AG10803 (cell line): ENCODE results near the gene ACTRT2.
A peak's percentile ranks its signal among the peaks of the same experiment; 100 is the strongest.

Source experiments
- DNase-seq: peaks from one replicate; pipeline ENCODE4 v3.0.0; 2010; ENCODE audit warnings: low read depth
- H3K4me3 ChIP-seq: 2 replicates; pipeline ENCODE4 v1.5.1; 2011; ENCODE audit warnings: mild to moderate bottlenecking, low read length, control low read depth
- TF ChIP-seq, protein P1 (sequence below): conservative IDR thresholded peaks from 2 replicates; pipeline ENCODE4 v1.5.1; 2011; ENCODE audit warnings: mild to moderate bottlenecking, low read length, control low read depth, inconsistent platforms

The ACTRT2 gene

GRCh38 chr1:3068564-3069431 lies 47.5 kb downstream of the ACTRT2 start, which contains the start of gene PRDM16:
TSS of gene PRDM16 (plus strand) at chr1:3069203. CDS start at chr1:3069260, 57 bp downstream.
- peak within 1 kb of the TSS; percentile 51 for H3K4me3 ChIP-seq
- peak; percentile 43 for DNase-seq
- TF ChIP-seq, protein P1, sequence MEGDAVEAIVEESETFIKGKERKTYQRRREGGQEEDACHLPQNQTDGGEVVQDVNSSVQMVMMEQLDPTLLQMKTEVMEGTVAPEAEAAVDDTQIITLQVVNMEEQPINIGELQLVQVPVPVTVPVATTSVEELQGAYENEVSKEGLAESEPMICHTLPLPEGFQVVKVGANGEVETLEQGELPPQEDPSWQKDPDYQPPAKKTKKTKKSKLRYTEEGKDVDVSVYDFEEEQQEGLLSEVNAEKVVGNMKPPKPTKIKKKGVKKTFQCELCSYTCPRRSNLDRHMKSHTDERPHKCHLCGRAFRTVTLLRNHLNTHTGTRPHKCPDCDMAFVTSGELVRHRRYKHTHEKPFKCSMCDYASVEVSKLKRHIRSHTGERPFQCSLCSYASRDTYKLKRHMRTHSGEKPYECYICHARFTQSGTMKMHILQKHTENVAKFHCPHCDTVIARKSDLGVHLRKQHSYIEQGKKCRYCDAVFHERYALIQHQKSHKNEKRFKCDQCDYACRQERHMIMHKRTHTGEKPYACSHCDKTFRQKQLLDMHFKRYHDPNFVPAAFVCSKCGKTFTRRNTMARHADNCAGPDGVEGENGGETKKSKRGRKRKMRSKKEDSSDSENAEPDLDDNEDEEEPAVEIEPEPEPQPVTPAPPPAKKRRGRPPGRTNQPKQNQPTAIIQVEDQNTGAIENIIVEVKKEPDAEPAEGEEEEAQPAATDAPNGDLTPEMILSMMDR = no peak

DNA sequence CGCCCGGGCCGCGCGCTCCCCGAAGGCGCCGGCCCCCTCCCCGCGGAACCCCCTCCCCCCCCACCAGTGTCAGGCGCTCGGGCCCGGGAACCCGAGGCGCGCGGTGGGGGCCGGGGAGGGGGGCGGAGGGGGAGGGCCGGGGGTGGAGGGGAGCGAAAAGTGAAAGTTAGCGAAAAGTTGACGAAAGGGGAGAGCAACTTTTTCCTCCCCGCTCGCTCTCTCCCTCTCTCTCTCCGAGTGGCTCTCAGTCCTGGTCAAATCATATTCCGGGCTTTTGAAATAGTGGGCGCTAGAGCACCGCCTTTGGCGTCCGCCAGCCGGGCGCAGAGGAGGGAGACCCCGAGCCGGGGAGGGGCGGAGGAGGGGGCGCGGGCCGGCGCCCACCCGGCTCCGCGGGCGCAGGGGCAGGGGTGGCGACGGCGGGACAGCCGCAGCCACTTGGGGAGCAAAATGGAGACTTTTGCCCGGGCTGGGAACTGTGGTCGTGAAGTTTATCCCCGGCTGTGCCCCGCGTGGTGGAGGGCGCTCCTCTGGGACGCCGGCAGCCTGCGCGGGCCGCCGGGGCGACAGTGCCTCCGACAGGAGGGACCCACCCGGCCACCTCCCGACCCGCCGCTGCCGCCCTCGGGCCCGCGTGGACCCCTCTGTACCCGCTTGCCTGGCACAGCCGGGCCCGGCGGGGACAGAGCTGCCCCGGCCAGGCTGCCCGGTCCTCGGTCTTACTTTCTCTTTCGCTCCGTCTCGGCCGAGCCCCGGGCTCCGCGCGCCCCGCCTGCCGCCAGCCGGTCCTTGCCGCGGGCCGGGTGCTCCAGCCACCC lies 48.4 kb downstream of the ACTRT2 start:
- DNase-seq = peak; percentile 47
- TF ChIP-seq, protein P1 = peak; percentile 34
- peak overlapping the region; percentile 51 for H3K4me3 ChIP-seq

DNA sequence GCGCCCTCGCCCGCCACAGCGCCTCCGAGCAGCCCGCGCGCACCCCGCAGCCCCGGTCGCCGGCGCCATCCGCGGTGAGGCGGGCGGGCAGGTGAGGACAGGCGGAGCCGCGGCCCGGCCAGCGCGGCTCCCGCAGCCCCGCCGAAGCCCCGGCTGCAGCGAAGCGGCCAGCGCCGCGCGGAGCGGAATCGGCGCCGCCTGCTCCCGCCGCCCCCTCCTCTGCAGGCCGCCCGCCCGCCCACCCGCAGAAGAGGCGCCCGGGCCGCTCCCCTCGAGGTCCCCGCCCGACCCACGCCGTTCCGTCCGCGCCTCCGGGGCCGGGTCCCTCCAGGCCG lies 49.0 kb downstream of the ACTRT2 start:
- no peak for DNase-seq
- TF ChIP-seq, protein P1 = no peak
- peak overlapping the region; percentile 51 for H3K4me3 ChIP-seq

GRCh38 chr1:3070644-3071564 lies 49.6 kb downstream of the ACTRT2 start:
- TF ChIP-seq, protein P1 = no peak
- DNase-seq = no peak
- H3K4me3 ChIP-seq = peak overlapping the region; percentile 12; the same call in 1 of the 2 replicates

DNA sequence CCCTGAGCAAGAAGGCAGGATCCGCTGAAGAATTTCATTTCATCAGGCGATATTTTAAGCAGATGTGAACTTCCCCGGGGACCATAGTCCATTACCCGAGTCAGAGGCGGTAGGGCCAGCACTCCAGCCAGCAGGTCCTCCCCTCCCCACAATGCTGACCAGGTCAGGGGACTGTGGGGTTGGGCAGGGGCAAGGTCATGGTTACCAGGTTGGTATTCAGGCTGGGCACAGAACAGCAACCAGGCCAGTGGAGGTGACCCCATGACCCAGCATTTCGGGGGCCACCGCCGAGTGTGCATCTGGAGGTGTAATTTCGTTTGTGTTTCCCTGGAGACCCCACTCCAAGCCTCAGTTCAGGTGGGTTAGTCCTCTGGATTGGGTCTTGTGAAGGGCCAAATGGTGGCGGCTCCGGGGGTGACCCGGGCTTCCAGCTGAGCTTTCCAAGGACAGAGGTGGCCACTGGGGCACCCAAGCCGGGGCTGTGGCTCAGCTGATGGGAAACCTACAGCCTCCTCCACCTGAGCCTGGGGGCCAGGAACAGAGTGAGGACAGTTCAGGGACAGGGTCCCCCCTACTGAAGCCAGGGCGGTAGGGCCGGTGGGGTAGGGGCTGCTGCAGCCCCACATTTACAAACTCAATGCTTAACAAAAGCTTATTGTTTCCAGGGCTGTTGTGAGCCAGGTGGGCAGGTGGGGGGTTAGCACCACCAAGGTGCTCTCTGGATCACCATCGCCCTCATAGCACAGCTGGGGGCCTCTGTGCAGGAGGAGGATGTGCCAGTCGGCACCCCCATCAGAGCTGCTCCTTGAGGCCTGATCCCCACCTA lies 50.5 kb downstream of the ACTRT2 start:
- no peak overlapping the region for H3K4me3 ChIP-seq
- no peak for DNase-seq
- TF ChIP-seq, protein P1 = no peak
